ENCODE measurements around the gene GATD1.
"Not testable (repeated sequence)": the region's sequence is repeated elsewhere in the genome, so short reads cannot be mapped to it uniquely, and the experiment has no call there.

The GATD1 gene

GRCh38 chr11:748007-748359 is 29.3 kb downstream of the GATD1 start:
- DNase-seq (ENCODE audit: insufficient read length, low spot score) (no peak), FAIRE-seq (no peak)
- TF ChIP-seq CTCF (IDR thresholded peaks at IDR 0.05; ENCODE audit: insufficient read depth, missing control alignments), result no peak

- TF ChIP-seq CTCF (IDR thresholded peaks at IDR 0.05; ENCODE audit: insufficient read depth, missing control alignments), result no peak
- DNase-seq (ENCODE audit: insufficient read length, low spot score), result peak; percentile 65
- FAIRE-seq, result no peak
Measured at GRCh38 chr11:747158-748006, 29.9 kb downstream of the GATD1 start, which contains the start of gene TALDO1. TALDO1 (plus strand) TSS chr11:747464; CDS start chr11:747482, 18 bp downstream.

GRCh38 chr11:746289-747157 is 30.8 kb downstream of the GATD1 start:
- DNase-seq (ENCODE audit: insufficient read length, low spot score) (no peak), FAIRE-seq (no peak)
- TF ChIP-seq CTCF (IDR thresholded peaks at IDR 0.05; ENCODE audit: insufficient read depth, missing control alignments), result no peak

GRCh38 chr11:745428-745827 is 31.9 kb downstream of the GATD1 start:
- FAIRE-seq (no peak), DNase-seq (ENCODE audit: insufficient read length, low spot score) (no peak)
- no peak for TF ChIP-seq CTCF (IDR thresholded peaks at IDR 0.05; ENCODE audit: insufficient read depth, missing control alignments)

- DNase-seq (ENCODE audit: insufficient read length, low spot score) (no peak), FAIRE-seq (no peak)
- TF ChIP-seq CTCF (IDR thresholded peaks at IDR 0.05; ENCODE audit: insufficient read depth, missing control alignments), result no peak
Measured at GRCh38 chr11:742571-743201, 34.6 kb downstream of the GATD1 start.

- FAIRE-seq, result no peak
- DNase-seq (ENCODE audit: insufficient read length, low spot score), result no peak
- no peak for TF ChIP-seq CTCF (IDR thresholded peaks at IDR 0.05; ENCODE audit: insufficient read depth, missing control alignments)
Measured at GRCh38 chr11:742156-742546, 35.1 kb downstream of the GATD1 start.

GRCh38 chr11:737899-738298 is 39.4 kb downstream of the GATD1 start:
- not testable (repeated sequence) for FAIRE-seq; DNase-seq (ENCODE audit: insufficient read length, low spot score)
